Fibroblast of skin of left quadriceps (primary cell): Measurements from ENCODE around the gene SUPT4H1.

Experiments
- DNase-seq, 2 experiments: peaks; one replicate each; pipeline ENCODE4 v3.0.0-alpha.2; 2013; ENCODE audit warnings: low read depth in 2 of 2

The SUPT4H1 gene

DNA sequence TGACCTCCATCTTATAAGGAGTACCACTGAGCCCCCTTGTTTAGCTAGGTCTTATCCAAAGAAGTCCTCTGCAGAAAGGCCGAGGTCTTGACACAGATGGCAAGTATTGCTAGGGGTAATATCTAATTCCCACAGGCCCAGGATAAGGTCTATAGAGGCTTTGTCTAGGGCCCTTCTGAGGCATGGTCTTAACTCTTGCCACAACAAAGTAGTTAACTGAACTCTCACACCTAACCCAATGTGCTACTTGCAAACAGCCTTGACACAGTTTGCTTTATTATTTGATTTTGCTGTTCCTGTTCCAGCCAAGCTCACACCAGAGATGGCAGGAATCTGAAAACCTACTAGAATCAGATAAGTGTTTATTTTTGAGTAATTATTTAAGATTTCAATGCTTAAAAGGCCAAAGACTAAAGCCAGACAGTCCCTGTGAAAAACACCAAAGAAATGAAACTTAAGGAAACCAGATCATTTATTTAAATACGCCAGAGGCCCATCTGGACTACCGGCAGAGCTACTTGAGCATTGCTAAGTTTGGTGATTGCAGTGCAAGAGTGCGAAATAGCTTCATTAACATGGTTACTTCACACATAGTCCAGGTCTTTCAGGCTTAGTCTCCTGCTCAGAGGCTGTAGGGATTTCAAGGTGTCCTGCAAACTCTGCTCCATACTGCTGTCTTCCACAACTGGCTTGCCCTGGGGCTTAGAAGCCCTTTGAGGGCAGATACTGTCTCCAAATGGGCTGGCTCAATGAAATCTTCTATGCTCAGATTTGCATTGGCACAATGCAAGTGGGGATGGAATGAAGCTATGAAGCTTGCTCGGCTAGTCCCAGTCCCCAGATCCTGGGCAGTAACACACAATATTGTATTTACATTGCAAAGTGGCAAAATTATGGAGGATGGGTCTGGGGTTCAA is 28.5 kb upstream of the SUPT4H1 start:
- no peak for DNase-seq

DNA sequence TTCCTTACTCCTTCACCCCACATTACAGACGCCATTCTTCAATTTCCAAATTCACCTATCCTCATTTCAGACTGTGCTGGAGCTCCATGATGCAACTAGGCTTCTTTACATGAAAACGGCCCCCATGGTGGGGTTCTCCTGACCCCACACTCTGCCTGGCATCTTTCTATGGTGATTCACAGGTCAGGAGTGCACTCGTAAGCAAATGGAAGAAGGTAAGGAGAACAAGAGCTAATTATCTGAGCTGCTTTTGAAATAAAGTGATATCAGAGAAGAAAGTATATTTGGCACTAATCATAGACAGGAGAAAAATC is 27.5 kb upstream of the SUPT4H1 start:
- DNase-seq = no peak

GRCh38 chr17:58378733-58379510 is 26.9 kb upstream of the SUPT4H1 start:
- DNase-seq = no peak

- no peak for DNase-seq
Measured at GRCh38 chr17:58377661-58378060, 25.7 kb upstream of the SUPT4H1 start.

DNA sequence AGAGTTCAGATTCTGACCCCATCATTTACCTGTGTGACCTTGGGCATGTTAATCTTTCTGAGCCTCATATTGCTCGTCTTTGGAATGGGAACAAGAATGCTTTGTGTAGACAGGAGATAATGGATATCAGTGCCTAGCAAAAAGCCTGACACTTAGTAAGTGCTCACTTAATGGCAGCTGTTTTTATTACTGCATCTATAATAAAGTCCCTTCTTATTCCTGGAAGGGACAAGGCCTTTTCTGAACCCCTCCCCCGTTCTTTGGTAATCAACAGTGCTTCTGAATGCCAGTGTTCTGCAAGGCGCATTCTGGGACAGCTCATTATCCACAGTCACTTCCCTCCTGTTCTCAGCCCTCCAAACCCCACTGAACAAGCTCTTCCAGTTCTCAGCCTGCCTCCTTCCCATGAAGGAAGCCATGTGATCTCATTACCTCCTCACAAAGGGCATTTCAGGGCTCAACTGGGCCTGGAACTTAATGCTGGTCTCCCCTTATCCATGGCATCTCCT is 25.1 kb upstream of the SUPT4H1 start:
- DNase-seq = no peak

- no peak for DNase-seq
Measured at GRCh38 chr17:58376472-58377000, 24.5 kb upstream of the SUPT4H1 start.

GRCh38 chr17:58375811-58376210 is 23.8 kb upstream of the SUPT4H1 start:
- no peak for DNase-seq

- DNase-seq = no peak
Measured at GRCh38 chr17:58375256-58375655, 23.3 kb upstream of the SUPT4H1 start.

GRCh38 chr17:58373923-58374322 is 21.9 kb upstream of the SUPT4H1 start:
- DNase-seq = no peak

GRCh38 chr17:58373003-58373402 is 21.0 kb upstream of the SUPT4H1 start:
- no peak for DNase-seq

DNA sequence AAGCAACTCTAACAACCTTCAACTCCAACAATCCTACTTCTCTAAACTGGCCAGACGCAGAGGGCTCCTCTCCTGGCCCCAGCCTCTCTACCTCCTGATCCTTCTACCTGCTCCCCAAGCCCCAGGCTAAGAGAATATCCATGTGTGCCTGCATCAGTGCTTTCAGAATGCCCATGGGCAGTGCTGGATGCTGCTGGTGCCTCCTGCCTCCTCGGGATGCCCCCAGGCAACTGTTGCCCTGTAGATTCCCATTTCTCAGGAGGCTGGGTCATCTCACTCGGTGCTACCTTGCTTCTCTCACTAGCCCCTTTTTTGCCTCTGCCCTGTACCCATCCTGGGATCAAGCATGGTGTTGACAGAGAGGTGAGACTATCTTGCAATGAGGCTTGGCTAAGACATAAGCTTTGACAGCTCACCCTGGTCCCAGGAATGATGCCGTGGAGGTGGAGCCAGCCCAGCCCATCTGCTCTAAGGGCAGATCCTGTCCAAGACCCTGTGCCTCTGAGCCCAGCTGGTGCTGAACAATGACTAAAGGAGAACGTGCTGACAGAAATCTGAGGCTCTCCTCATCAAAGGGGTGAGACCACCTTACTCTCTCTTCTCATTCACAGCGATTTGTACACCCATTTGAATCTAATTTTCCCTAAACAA is 19.4 kb upstream of the SUPT4H1 start:
- no peak for DNase-seq

GRCh38 chr17:58370716-58371115 is 18.7 kb upstream of the SUPT4H1 start:
- no peak for DNase-seq

DNA sequence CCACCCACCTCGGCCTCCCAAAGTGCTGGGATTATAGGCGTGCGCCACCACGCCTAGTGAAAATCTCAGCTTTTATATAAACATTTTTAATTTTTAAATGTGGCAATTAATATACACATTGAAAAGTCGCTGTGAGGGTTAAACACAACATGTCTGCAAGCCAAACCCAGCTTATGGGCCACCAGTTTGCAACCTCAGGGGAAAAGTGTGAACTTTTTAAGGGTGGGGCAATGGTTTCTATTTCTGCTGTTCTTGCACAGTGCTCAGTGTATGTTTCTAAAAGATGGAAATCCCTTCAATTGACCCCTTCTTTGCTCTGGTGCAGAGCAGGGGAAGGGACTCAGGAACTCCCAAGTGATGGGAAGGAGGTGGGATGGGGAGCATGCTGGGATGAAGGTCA is 18.3 kb upstream of the SUPT4H1 start:
- DNase-seq = no peak

DNA sequence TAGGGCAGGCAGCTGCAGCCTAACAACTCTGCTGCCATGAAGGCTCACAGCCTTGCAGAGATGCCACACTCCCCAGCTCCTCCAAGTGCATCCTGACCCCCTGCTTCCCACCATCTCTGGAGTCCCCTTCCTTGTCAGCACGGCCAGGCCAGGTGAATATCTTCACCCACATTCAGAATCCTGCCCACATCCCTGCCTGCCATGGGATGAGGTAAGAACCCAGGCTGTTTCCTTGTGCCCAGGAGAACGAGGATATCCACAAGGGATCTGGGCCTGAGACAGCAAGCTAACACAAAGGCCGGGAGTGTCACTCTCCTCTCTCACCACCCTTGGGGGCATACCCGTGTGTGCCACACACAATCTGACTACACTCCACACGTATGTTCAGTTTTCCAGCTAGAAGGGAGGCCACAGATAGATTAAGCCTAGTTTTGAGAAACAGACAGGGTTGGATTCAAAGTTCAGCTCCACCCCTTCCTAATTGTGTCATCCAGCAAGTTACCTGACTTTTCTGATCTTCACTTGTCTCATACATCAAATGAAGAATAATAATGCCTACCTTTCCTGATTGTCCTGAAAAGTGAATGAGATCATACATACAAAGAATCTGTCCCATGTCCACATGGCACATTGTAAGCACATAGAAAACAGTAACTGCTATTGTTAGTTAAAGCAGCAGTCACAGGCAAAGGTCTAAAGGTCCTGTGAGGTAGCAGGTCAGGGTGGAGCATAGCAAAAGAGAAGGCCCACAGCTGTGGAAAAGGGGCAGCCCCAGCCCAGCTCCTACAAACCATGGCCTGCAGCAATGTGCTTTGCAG is 17.4 kb upstream of the SUPT4H1 start:
- DNase-seq = no peak

DNA sequence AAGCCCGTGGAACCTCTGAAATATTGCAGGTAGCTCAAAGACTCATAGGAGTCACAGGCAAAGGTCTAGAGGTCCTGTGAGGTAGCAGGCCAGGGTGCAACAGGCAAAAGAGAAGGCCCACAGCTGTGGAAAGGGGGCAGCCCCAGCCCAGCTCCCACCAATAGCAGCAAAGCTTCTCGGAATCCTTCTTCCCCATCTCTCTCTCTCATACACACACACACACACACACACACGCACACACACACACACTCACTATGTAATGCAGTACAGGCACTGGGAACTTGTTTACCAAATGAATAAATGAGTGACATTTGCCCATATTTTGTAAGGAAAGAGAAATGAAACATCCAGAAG is 16.8 kb upstream of the SUPT4H1 start:
- no peak for DNase-seq

- no peak for DNase-seq
Measured at GRCh38 chr17:58367461-58367860, 15.5 kb upstream of the SUPT4H1 start.

GRCh38 chr17:58365980-58366595 is 14.1 kb upstream of the SUPT4H1 start:
- no peak for DNase-seq

GRCh38 chr17:58365185-58365979 is 13.4 kb upstream of the SUPT4H1 start:
- no peak for DNase-seq

- DNase-seq = no peak
Measured at GRCh38 chr17:58364270-58364942, 12.4 kb upstream of the SUPT4H1 start.
